Immature natural killer cell (primary cell): ENCODE measurements around the gene MTCL1. TPM values are rescaled to one million over a fixed set of nuclear protein-coding genes. Genes with fewer than 3 reads are reported as not detected.
A peak's percentile ranks its signal among the peaks of the same experiment; 100 is the strongest.

Source experiments
- DNase-seq, 3 donors: peaks; one replicate each; pipeline ENCODE4 v3.0.0; 2022; ENCODE audit warnings: mixed read lengths in 1 of 3
- H3K27ac Mint-ChIP-seq, 6 donors: one replicate each; pipeline ENCODE4 v1.8.0; 2020; ENCODE audit warnings: mixed read lengths in 6 of 6, mild to moderate bottlenecking in 5 of 6, inconsistent platforms in 4 of 6, moderate library complexity in 3 of 6
- H3K27me3 Mint-ChIP-seq, 3 donors: one replicate each; pipeline ENCODE4 v1.8.0; 2020 to 2021; ENCODE audit warnings: low read depth in 3 of 3, mild to moderate bottlenecking in 3 of 3, mixed read lengths in 3 of 3, moderate library complexity in 3 of 3, inconsistent platforms in 1 of 3
- H3K36me3 Mint-ChIP-seq, 3 donors: one replicate each; pipeline ENCODE4 v1.8.0; 2020; ENCODE audit warnings: mixed read lengths in 3 of 3, inconsistent platforms in 2 of 3, mild to moderate bottlenecking in 2 of 3
- H3K4me1 Mint-ChIP-seq, 2 donors: one replicate each; pipeline ENCODE4 v1.8.0; 2020; ENCODE audit warnings: inconsistent platforms in 2 of 2, mild to moderate bottlenecking in 2 of 2, mixed read lengths in 2 of 2, moderate library complexity in 1 of 2
- H3K4me3 Mint-ChIP-seq, 5 donors: one replicate each; pipeline ENCODE4 v1.8.0; 2020; ENCODE audit warnings: mild to moderate bottlenecking in 5 of 5, mixed read lengths in 5 of 5, inconsistent platforms in 3 of 5, moderate library complexity in 3 of 5
- H3K9me3 Mint-ChIP-seq, 6 donors: one replicate each; pipeline ENCODE4 v1.8.0; 2020; ENCODE audit warnings: mild to moderate bottlenecking in 6 of 6, mixed read lengths in 6 of 6, inconsistent platforms in 4 of 6, moderate library complexity in 3 of 6
- polyA plus RNA-seq, 3 donors: library from polyadenylated mRNA; unstranded; fragments of 300-500 nt; fragmentation: Illumina TruSeq; gene quantifications; one replicate each; pipeline ENCODE4 v1.2.3, GENCODE V29; 2021

MTCL1 gene
- polyA plus RNA-seq, 3 donors from 2014 or later = not detected

DNA sequence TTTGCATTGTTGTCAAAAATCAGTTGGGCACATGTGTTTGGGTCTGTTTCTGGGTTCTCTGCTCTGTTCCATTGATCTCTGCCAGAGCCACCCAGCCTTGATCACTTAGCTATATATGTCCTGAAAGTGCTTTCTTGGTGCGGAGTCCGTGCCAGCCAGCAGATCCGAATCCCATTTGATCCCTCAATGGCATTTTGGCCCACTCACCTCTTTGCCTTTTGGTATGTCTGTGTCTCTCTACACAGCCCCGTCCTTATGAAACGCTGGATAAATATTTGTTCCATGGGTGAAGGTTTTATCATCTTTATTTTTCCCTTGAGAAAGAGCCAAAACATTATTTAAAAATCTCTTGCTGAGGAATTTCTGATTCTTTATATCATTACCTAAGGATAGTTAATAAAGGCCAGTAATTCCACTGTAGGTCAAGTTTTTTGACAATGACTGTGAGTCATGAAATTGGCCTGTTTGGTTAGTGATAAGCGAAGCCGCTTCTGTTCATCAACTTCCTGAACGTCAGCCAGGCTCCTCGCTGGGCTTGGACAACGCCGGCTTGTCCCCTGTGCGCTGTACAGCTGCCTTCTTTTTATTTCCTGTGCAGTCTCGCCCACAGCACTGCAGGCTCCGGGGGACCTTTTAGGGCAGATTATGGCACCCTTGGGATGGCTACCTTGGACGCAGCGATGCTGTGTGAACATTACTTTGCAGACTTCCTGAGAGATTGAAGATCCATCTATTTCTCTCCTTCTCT lies 24.9 kb downstream of the MTCL1 start:
- H3K9me3 Mint-ChIP-seq = no peaks in the 10 kb centered on the region
- no peaks in the 10 kb centered on the region for H3K36me3 Mint-ChIP-seq
- peaks cover 0 to 9% (median 2%) of the 10 kb centered on the region in 3 donors for H3K27me3 Mint-ChIP-seq
- H3K27ac Mint-ChIP-seq = no peak overlapping the region
- H3K4me1 Mint-ChIP-seq = peaks cover 4 to 6% of the 10 kb centered on the region in 2 donors
- H3K4me3 Mint-ChIP-seq = no peak overlapping the region
- DNase-seq = peak in 1 of 3 donors; percentile 5

DNA sequence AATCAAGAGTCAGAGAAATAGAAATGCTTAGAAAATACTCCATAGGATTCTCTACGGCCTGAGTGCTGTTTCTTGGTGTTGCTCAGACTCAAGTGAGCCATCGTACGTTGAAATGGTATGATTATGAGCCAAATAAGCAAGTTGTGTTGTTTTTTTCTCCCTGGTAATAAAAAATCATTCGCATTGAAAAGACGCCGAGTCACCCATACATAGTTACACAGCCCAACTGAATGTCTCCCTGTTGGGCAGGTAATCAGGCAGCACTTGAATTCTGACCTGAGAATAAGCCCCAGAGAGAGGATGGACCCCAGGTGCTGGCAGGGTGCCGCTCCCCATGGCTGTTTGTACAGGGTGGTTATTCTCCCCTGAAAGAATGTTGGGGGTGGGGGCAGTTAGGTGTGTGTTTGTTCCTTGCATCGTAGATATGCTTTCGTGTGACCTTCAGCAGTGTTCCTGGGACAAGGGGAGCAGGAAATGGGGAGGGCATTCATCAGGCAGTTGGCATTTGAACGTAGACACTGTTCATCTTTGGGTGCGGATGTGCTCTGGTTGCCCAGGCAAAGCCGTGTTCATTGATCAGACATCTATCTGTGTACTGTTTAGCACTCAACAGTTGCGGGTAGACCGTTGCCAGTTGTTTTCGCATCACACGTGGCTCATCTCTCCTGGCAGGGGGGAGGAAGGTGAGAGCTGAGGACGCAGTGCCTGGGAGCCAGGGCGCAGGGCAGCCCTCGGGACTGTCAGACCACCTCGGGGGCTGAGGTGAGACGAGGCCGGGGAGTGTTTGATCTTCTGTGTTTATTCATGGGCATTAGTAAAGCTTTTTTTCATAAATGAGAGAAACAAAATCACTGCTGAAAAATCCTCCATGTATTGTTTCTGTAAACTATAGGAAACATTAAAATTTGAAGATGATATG lies 27.3 kb downstream of the MTCL1 start:
- no peaks in the 10 kb centered on the region for H3K9me3 Mint-ChIP-seq
- H3K4me1 Mint-ChIP-seq = peaks cover 4 to 6% of the 10 kb centered on the region in 2 donors
- no peaks in the 10 kb centered on the region for H3K36me3 Mint-ChIP-seq
- DNase-seq = no peak
- H3K4me3 Mint-ChIP-seq = no peak overlapping the region
- peaks cover 2 to 12% (median 6%) of the 10 kb centered on the region in 3 donors for H3K27me3 Mint-ChIP-seq
- H3K27ac Mint-ChIP-seq = no peak overlapping the region

DNA sequence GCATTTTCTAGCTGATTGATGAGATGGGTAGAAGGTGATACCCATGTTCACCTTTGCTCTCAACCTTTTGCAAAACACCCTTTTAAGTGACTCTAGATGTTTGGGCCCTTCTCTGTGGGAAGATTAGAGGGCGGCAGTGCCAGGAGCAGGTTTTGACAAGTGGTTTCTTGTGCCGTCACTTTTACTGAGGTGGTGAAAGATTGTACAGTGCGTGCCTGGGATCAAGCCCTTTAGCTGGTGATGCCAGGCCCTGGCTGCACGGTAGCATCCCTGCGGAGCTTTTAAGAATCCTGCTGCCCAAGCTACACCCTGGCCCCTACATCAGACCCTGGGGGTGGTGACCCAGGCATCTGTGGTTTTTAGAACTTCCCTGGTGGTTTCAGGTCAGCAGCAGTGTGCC lies 29.1 kb downstream of the MTCL1 start:
- H3K27me3 Mint-ChIP-seq = peaks cover 2 to 17% (median 6%) of the 10 kb centered on the region in 3 donors
- H3K4me3 Mint-ChIP-seq = no peak overlapping the region
- H3K27ac Mint-ChIP-seq = no peak overlapping the region
- DNase-seq = peak; percentile 12 to 29 (median 28)
- H3K4me1 Mint-ChIP-seq = peaks cover 4 to 6% of the 10 kb centered on the region in 2 donors
- H3K36me3 Mint-ChIP-seq = peaks cover 0 to 3% (median 0%) of the 10 kb centered on the region in 3 donors
- H3K9me3 Mint-ChIP-seq = no peaks in the 10 kb centered on the region

DNA sequence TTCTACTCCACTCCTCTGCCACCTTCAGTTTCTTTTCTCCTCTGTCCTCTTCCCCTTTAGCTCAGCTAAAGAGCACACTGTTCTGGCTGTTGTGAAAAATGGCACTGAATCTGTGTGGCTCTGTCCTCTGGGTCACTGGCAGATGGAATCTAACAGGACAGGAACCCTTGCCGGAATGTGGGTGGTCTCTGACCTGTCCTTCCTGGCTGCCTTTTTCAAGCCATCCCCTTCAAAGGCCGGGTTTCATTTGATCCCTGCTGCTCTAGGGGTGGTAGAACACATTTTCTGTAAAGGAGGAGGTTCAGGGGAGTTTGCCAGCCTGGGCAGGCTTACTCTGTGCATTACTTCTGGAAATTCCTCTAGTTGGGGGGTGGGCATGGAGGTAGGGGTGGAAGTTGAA lies 29.9 kb downstream of the MTCL1 start:
- Mint-ChIP-seq H3K4me3 (no peak overlapping the region), H3K9me3 (no peaks in the 10 kb centered on the region), H3K4me1 (peaks cover 4 to 6% of the 10 kb centered on the region in 2 donors), H3K27me3 (peaks cover 2 to 15% (median 6%) of the 10 kb centered on the region in 3 donors), H3K36me3 (peaks cover 0 to 3% (median 0%) of the 10 kb centered on the region in 3 donors), H3K27ac (no peak overlapping the region)
- DNase-seq = no peak

DNA sequence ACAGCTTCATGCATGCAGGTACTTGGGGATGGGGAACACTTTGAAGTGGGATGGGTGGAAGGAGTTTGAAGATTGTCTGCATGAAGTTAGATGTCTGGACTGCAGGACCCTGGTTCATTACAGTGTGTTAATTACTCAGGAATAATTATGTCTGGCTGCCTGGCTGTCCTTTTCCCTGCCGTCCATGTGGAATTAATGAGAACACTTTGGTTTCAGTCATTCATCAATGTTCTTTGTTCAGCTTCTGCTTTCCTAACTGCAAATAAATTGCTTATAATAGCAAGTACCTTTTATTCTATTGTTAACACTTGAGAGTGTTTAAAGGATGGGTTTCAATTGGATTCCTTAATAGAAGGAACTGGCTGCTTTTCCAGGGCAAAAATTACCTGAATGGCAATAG lies 35.8 kb downstream of the MTCL1 start:
- peaks cover 14 to 41% of the 10 kb centered on the region in 2 donors for H3K4me1 Mint-ChIP-seq
- peaks cover 0 to 3% (median 3%) of the 10 kb centered on the region in 3 donors for H3K36me3 Mint-ChIP-seq
- no peak overlapping the region for H3K27ac Mint-ChIP-seq
- no peak for DNase-seq
- peaks cover 2 to 10% (median 3%) of the 10 kb centered on the region in 3 donors for H3K27me3 Mint-ChIP-seq
- H3K4me3 Mint-ChIP-seq = no peak overlapping the region
- peaks cover 0 to 7% (median 3%) of the 10 kb centered on the region in 6 donors for H3K9me3 Mint-ChIP-seq

GRCh38 chr18:8741532-8741931 lies 36.2 kb downstream of the MTCL1 start:
- H3K4me3 Mint-ChIP-seq = no peak overlapping the region
- H3K27ac Mint-ChIP-seq = no peak overlapping the region

DNA sequence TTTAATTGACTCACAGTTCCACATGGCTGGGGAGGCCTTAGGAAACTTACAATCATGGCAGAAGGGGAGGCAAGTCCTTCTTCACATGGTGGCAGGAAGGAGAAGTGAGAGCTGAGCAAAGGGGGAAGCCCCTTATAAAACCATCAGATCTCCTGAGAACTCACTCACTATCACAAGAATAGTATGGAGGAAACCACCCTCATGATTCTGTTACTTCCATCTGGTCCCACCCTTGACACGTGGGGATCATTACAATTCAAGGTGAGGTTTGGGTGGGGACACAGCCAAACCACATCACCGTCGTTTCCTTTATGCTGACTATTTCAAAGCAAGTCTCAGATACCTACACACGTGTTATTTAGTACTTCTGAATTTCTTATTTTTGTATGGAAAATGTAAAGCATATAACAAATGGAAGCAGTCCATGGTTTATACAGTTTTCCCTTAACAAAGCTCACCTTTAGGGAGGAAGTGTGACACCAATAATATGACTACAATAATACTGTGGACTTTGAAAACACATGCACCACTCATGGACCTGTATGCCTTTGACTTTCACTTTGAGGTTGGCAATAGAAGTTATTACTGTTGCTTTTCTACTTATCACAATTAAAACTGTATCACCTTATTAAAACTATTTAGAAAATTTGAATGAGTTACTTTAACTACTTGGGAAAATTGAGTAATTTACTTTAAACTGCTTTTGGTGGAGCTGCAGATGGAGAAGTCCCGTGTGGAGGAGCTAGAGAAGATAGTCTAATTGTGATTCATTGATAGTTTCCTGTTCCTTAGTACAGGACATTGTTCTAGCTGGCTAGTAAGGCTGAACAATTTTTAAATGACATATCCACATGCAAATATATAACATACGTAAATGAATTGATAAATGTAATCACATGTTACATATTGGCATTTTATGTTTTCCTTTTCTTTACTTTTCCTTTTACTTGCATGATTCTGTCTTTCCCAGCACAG lies 37.3 kb downstream of the MTCL1 start:
- Mint-ChIP-seq H3K4me3 (peak overlapping the region in 1 of 5 donors; percentile 22), H3K9me3 (peaks cover 0 to 7% (median 3%) of the 10 kb centered on the region in 6 donors), H3K36me3 (peaks cover 0 to 3% (median 3%) of the 10 kb centered on the region in 3 donors), H3K4me1 (peaks cover 14 to 41% of the 10 kb centered on the region in 2 donors), H3K27me3 (peaks cover 0 to 12% (median 3%) of the 10 kb centered on the region in 3 donors), H3K27ac (peak overlapping the region in 3 of 6 donors; percentile 72 to 78 (median 76))
- peak; percentile 23 to 37 (median 35) for DNase-seq

More at GRCh38 chr18:8741532-8741931, 36.2 kb downstream of the MTCL1 start:
- no peak for DNase-seq
- Mint-ChIP-seq H3K9me3 (peaks cover 0 to 7% (median 3%) of the 10 kb centered on the region in 6 donors), H3K36me3 (peaks cover 0 to 3% (median 3%) of the 10 kb centered on the region in 3 donors), H3K27me3 (peaks cover 2 to 10% (median 3%) of the 10 kb centered on the region in 3 donors), H3K4me1 (peaks cover 14 to 41% of the 10 kb centered on the region in 2 donors)

DNA sequence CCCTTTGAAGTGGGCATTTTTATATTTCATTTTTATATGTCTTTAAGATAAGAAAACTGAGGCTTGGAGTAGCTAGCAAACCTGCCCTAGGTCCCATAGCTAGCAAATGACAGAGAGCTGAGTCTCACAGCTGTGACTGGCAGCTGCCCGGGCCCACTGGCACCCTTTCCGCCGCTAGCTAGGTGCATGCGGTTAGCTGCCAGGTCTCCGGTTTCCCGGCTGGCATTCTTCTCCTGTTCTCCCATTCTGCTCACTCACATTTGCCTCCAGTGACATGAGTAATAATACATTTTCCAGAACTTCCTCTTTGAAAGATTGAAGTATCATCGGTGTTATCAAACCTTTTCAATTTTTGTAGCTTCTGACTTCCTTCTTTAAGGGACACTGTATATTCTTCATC lies 38.7 kb downstream of the MTCL1 start:
- H3K4me1 Mint-ChIP-seq = peaks cover 14 to 41% of the 10 kb centered on the region in 2 donors
- no peak overlapping the region for H3K4me3 Mint-ChIP-seq
- H3K27ac Mint-ChIP-seq = peak overlapping the region in 1 of 6 donors; percentile 85
- H3K9me3 Mint-ChIP-seq = peaks cover 0 to 7% (median 3%) of the 10 kb centered on the region in 6 donors
- DNase-seq = no peak
- H3K36me3 Mint-ChIP-seq = peaks cover 0 to 3% (median 3%) of the 10 kb centered on the region in 3 donors
- H3K27me3 Mint-ChIP-seq = peaks cover 0 to 6% (median 3%) of the 10 kb centered on the region in 3 donors

- peaks cover 0 to 6% (median 3%) of the 10 kb centered on the region in 3 donors for H3K27me3 Mint-ChIP-seq
- H3K4me3 Mint-ChIP-seq = peak overlapping the region in 3 of 5 donors; percentile 2 to 62 (median 58)
- peaks cover 0 to 3% (median 0%) of the 10 kb centered on the region in 3 donors for H3K36me3 Mint-ChIP-seq
- H3K27ac Mint-ChIP-seq = peak overlapping the region in 4 of 6 donors; percentile 13 to 85 (median 69)
- H3K4me1 Mint-ChIP-seq = peaks cover 14 to 41% of the 10 kb centered on the region in 2 donors
- H3K9me3 Mint-ChIP-seq = peaks cover 0 to 7% (median 3%) of the 10 kb centered on the region in 6 donors
- peak; percentile 35 to 51 (median 46) for DNase-seq
These were observed 39.3 kb downstream of the MTCL1 start for GRCh38 chr18:8744656-8745055.

GRCh38 chr18:8745355-8746014 lies 40.1 kb downstream of the MTCL1 start:
- Mint-ChIP-seq H3K4me1 (peaks cover 14 to 41% of the 10 kb centered on the region in 2 donors), H3K27ac (no peak overlapping the region)
- no peak for DNase-seq

DNA sequence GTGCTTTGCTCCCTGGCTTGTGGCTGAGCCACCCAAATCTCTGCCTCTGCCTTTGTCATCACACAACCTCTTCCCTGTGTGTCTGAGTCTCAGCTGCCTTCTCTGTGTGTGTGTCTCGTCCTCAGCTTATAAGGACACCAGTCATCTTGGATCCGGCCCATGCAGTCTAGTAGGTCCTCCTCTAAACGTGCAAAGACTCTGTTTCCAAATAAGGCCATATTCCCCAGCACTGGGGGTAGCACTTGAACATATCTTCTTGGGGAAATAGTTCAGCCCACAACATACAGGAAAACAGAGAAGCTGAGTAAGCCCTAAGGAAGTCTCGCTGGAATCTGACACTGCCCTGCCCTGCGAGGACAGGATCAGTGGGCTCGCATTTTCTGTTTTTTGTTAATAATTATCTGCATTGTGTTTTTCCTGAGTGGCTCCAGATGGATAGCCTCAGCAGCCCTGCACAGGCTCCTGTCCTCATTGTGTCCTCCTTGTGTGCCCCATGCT lies 42.1 kb downstream of the MTCL1 start:
- no peaks in the 10 kb centered on the region for H3K36me3 Mint-ChIP-seq
- H3K4me3 Mint-ChIP-seq = no peak overlapping the region
- peaks cover 0 to 2% (median under 1%) of the 10 kb centered on the region in 6 donors for H3K9me3 Mint-ChIP-seq
- DNase-seq = no peak
- H3K27me3 Mint-ChIP-seq = peaks cover 3 to 6% (median 4%) of the 10 kb centered on the region in 3 donors
- H3K4me1 Mint-ChIP-seq = peaks cover 10 to 29% of the 10 kb centered on the region in 2 donors
- no peak overlapping the region for H3K27ac Mint-ChIP-seq

More at GRCh38 chr18:8745355-8746014, 40.1 kb downstream of the MTCL1 start:
- Mint-ChIP-seq H3K4me3 (no peak overlapping the region), H3K36me3 (peaks cover 0 to 3% (median 0%) of the 10 kb centered on the region in 3 donors), H3K9me3 (peaks cover 0 to 7% (median 3%) of the 10 kb centered on the region in 6 donors), H3K27me3 (peaks cover 0 to 6% (median 3%) of the 10 kb centered on the region in 3 donors)

DNA sequence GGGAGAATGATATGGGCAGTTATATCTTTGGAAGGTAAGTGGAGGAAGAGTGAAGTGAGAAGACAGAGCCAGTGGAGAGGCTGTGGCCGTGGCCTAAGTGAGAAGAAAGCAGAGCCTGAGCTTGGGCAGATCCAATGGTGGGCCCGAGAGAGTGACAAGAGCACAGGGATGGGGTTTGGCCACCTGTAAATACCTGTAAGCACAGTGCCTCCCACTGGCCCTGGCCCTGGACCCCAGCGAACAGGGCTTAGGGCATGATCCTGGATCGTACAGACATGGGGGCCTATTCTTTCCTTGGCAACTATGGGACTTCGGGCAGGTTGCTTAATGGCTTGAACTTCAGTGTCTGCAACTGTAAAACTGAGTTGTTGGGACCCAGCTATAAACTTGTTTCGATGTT lies 44.1 kb downstream of the MTCL1 start:
- H3K36me3 Mint-ChIP-seq = no peaks in the 10 kb centered on the region
- no peak for DNase-seq
- peaks cover 2 to 6% (median 4%) of the 10 kb centered on the region in 3 donors for H3K27me3 Mint-ChIP-seq
- H3K27ac Mint-ChIP-seq = no peak overlapping the region
- peaks cover 3 to 13% of the 10 kb centered on the region in 2 donors for H3K4me1 Mint-ChIP-seq
- no peak overlapping the region for H3K4me3 Mint-ChIP-seq
- H3K9me3 Mint-ChIP-seq = no peaks in the 10 kb centered on the region
